Fibroblast of pulmonary artery (primary cell): Measurements from ENCODE around the gene ZNF423.

Experiments
- DNase-seq: peaks from one replicate; pipeline ENCODE4 v3.0.0-alpha.2; 2010; ENCODE audit warnings: low read depth
- H3K4me3 ChIP-seq: replicated peaks from 2 replicates; pipeline ENCODE4 v1.5.1; 2011; ENCODE audit warnings: low read depth, mild to moderate bottlenecking, control low read depth, low read length, moderate library complexity
- TF ChIP-seq, protein P1 (sequence below): IDR thresholded peaks from 2 replicates; pipeline ENCODE4 v1.5.1; 2011; ENCODE audit warnings: mild to moderate bottlenecking, control low read depth, low read length, inconsistent platforms; ENCODE audit errors: missing control alignments

ZNF423 gene

DNA sequence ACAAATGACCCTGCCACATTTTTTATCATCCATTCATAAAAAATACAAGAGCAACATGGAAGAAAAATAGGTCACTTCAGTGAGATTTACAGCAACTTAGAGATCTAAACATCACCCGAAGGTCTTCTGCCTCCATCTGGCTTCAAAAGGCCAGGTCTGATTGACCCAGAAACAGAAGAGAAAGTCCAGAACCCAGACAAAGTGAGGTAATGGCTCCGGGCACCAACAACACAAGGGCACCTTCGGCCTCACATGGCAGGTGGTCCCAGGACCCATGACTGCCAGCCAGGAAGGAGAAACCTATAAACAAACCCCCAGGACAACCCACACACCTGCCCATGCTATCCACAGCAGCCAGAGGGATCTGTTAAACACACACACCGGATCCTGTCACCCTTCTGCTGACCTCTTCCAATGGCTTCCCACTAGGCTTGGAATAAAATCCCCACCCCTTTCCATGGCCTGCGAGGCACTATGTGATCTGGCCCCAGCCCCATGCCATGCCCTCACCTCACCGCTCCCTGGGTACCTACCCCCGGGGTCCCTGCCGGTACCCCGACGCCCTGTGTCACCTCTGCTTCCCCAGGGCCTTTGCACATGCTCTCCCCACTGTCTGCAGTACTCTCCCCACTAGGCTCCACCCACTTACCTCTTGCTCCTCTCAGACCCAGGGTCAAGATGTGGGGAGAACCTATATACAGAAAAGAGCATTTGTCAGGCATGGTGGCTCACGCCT, 149.1 kb downstream of the ZNF423 start:
- TF ChIP-seq, protein P1, sequence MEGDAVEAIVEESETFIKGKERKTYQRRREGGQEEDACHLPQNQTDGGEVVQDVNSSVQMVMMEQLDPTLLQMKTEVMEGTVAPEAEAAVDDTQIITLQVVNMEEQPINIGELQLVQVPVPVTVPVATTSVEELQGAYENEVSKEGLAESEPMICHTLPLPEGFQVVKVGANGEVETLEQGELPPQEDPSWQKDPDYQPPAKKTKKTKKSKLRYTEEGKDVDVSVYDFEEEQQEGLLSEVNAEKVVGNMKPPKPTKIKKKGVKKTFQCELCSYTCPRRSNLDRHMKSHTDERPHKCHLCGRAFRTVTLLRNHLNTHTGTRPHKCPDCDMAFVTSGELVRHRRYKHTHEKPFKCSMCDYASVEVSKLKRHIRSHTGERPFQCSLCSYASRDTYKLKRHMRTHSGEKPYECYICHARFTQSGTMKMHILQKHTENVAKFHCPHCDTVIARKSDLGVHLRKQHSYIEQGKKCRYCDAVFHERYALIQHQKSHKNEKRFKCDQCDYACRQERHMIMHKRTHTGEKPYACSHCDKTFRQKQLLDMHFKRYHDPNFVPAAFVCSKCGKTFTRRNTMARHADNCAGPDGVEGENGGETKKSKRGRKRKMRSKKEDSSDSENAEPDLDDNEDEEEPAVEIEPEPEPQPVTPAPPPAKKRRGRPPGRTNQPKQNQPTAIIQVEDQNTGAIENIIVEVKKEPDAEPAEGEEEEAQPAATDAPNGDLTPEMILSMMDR = no peak
- H3K4me3 ChIP-seq = no peak overlapping the region
- no peak for DNase-seq

DNA sequence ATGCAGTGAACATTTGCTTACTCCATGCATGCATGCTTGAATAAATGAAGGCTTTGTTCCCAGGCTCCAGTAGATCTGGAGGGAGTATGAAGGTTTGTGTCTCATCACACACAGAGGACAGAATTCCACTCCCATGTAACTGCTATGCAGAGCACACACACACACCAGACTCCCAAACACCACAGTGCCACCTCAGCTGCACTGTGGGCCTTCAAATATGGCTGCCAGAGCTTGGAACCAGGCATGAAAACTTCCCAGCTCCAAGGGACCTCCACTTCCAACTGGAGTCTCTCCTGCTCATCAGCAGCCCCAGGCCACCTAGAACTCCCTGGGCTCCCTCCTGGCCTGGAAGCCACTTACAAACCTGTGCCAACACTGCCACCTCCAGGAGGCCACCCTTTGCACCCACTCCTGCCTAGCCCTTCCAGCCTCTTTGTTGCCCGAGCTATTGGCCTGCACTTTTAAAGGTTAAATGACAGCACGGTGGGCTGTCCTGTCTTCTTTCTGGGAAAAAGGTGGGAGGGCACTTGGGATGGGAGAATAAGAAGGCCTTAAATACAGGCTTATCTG, 151.2 kb downstream of the ZNF423 start:
- DNase-seq = no peak
- H3K4me3 ChIP-seq = no peak overlapping the region
- TF ChIP-seq, protein P1 = peak; percentile 3

DNA sequence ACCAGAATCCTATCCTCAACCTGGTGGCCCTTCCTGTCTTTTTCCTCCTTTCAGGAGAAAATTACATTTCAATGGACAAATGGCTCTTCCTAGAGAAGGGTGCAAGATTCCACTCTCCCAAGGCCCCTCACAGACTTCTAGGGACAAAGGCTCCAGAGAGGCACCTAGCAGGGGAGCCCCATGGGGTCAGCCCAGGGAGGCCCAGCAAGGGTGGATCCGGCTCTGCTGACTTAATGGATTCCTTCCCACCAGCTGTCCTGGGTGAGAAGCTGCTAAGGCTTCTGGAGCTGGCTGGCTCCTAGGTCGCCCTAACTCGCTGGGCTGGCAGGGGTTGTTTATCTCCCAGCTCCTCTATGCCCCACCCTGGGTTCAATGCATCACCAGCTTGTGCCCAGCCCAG, 152.4 kb downstream of the ZNF423 start:
- no peak overlapping the region for H3K4me3 ChIP-seq
- TF ChIP-seq, protein P1 = no peak
- DNase-seq = no peak

DNA sequence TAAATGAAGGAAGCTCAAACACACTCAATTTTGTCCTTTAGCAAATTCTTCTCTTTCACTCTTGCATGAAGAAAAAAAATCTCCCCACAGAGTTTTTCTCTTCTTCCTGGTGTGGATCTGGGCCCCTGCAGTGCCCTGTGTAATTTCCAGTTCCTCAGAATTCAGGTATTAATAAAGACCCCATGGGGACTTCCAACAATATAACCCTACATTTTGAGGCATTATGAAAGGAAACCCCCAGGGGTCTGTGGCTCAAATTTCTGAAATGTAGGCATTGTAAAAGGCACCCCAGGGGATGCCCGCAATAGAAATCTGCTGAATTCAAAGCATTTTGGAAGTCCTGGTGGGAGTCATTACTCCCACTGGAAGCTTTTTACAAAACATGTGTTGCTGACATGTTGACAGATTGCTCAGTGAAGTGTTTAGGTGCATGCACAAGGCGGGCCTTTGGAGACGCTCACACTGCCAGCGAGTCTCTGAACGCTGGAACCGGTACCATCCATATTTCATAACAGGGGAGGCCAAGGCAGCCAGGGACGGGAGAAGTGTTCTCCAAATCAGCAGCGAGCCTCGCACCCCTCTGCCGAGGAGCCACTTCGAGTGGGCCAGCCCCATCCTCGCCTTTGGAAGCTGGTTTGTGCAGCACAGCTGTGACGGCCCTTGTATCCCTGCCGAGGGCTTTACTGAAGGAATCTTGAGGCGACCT, 154.0 kb downstream of the ZNF423 start:
- DNase-seq = peak; percentile 71
- no peak overlapping the region for H3K4me3 ChIP-seq
- TF ChIP-seq, protein P1 = no peak

DNA sequence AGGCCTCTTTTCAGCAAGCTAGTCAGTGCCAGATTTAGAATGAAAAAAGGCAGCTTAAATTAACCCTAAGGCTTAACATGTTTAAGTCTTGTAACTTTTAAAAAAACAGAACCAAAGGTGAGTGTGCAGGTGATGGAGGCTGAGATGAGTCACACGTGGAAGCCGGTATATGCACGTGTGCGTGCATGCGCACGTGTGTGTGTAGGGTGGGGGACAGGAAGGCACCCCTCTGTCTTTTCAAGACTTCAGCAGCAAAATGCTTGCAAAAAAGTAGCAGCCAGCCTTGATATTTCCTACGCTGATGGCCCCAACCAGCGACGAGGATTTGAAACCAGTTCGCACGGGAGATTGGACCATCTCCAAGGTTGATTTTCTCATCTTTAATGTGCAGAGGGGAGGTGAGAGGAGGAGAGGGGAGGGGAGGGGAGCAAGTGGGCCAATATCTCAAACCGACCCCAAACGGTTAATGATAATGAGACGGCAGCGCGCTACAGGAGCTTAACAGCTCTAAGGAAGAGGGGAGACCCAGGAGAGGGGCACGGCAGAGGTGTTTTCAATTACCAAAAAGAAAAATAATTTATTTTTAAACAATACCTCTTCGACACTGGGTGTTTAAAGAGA, 154.7 kb downstream of the ZNF423 start:
- DNase-seq = no peak
- H3K4me3 ChIP-seq = no peak overlapping the region
- TF ChIP-seq, protein P1 = no peak

DNA sequence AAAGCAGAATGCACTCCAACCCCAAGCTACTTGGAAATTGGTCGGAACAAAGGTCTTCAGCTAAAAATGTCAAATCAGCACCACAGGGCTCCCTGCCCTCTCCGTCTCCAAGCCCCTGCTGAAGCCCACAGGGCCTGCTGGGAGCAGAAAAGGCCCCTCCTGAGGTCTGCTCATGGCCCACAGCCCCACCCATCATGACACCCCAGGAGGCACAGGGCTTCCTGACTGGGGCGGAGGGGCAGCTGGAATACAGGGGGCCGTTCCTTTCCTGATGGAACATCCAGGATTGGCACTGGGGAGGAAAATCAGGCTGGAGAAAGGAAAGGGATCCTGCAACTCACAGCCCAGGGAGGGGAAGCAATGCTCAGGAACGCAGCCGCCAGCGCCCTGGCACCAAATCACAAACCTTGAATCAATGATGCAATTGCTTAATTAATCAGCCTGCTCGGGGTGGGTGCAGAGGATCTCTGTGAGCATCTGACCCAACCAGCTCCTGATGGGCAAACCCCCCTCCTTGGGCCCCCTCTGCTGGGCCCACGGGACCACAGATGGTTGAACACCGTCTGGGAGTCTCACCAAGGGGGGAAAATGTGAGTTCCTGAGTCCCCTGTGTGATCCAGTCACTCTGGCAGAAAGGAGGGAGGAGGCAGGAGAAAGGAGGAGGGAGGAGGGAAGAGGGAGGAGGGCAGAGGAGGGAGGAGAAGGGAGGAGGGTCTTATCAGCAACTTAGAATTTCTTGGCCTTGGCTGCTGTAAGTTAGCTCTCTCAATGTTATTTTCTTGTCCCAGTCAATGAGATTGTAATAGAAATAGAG, 155.5 kb downstream of the ZNF423 start:
- TF ChIP-seq, protein P1 = no peak
- H3K4me3 ChIP-seq = no peak overlapping the region
- DNase-seq = peak; percentile 73
